Calu3 (cell line): Measurements from ENCODE around the gene CTAGE15. TPM values are rescaled to one million over a fixed set of nuclear protein-coding genes. Genes with fewer than 3 reads are reported as not detected.
"Not testable (repeated sequence)": the region's sequence is repeated elsewhere in the genome, so short reads cannot be mapped to it uniquely, and the experiment has no call there.

ENCODE experiments used
- BruUV-seq: library from RNA; stranded (reverse); fragments of 400-500 nt; replicated peaks from 2 replicates; lab custom pipeline; 2021; lab: Mats Ljungman, UMichigan
- CTCF ChIA-PET: fragments of 300-600 bp; sonication (Branson Sonifier 250); formaldehyde crosslinking; loops from one replicate; lab custom pipeline; 2022; ENCODE audit warnings: antibody characterized with exemption; lab: Charles Lee
- DNase-seq: peaks from one replicate; pipeline ENCODE4 v3.0.0; 2022
- H3K27ac Mint-ChIP-seq: one replicate; pipeline ENCODE4 v1.8.0; 2022; ENCODE audit warnings: mixed read lengths; ENCODE audit not compliant: unreplicated experiment
- H3K27me3 Mint-ChIP-seq: one replicate; pipeline ENCODE4 v1.8.0; 2022; ENCODE audit warnings: mixed read lengths; ENCODE audit not compliant: unreplicated experiment
- H3K36me3 Mint-ChIP-seq: one replicate; pipeline ENCODE4 v1.8.0; 2022; ENCODE audit warnings: mild to moderate bottlenecking, moderate library complexity, mixed read lengths; ENCODE audit not compliant: insufficient read depth, unreplicated experiment
- H3K4me1 Mint-ChIP-seq: one replicate; pipeline ENCODE4 v1.8.0; 2022; ENCODE audit warnings: mild to moderate bottlenecking, low read depth, mixed read lengths; ENCODE audit not compliant: unreplicated experiment
- H3K4me3 Mint-ChIP-seq: one replicate; pipeline ENCODE4 v1.8.0; 2022; ENCODE audit warnings: mild to moderate bottlenecking, low read depth, moderate library complexity, mixed read lengths; ENCODE audit not compliant: unreplicated experiment
- H3K9me3 Mint-ChIP-seq: one replicate; pipeline ENCODE4 v1.8.0; 2022; ENCODE audit warnings: low read depth, mixed read lengths; ENCODE audit not compliant: unreplicated experiment
- intact Hi-C: fragments of 100-400 bp; cut with micrococcal nuclease; formaldehyde crosslinking; loops from one replicate; pipeline ENCODE4 v1.10.0; 2022; ENCODE audit not compliant: unreplicated experiment
- total RNA-seq: library from RNA; stranded (reverse); gene quantifications from 2 replicates; pipeline ENCODE4 v1.2.3, GENCODE V29; 2022

The CTAGE15 gene
- total RNA-seq, 1 experiment from 2014 or later = 3.6 TPM

- BruUV-seq, H3K27ac Mint-ChIP-seq, H3K27me3 Mint-ChIP-seq, CTCF ChIA-PET, intact Hi-C loops, H3K9me3 Mint-ChIP-seq, DNase-seq, H3K4me1 Mint-ChIP-seq, H3K4me3 Mint-ChIP-seq, H3K36me3 Mint-ChIP-seq: not testable (repeated sequence)
Measured at GRCh38 chr7:143566001-143566400, 5.6 kb upstream of the CTAGE15 start.

GRCh38 chr7:143588183-143588582 is 16.6 kb downstream of the CTAGE15 start:
- intact Hi-C loops, H3K4me1 Mint-ChIP-seq, DNase-seq, H3K27me3 Mint-ChIP-seq, H3K36me3 Mint-ChIP-seq, BruUV-seq, H3K4me3 Mint-ChIP-seq, H3K9me3 Mint-ChIP-seq, H3K27ac Mint-ChIP-seq, CTCF ChIA-PET: not testable (repeated sequence)

- H3K27me3 Mint-ChIP-seq, H3K36me3 Mint-ChIP-seq, H3K27ac Mint-ChIP-seq, DNase-seq, H3K4me1 Mint-ChIP-seq, intact Hi-C loops, CTCF ChIA-PET, BruUV-seq, H3K4me3 Mint-ChIP-seq, H3K9me3 Mint-ChIP-seq: not testable (repeated sequence)
Measured at GRCh38 chr7:143589897-143590296, 18.3 kb downstream of the CTAGE15 start.

- H3K27me3 Mint-ChIP-seq, H3K36me3 Mint-ChIP-seq, DNase-seq, H3K4me1 Mint-ChIP-seq, BruUV-seq, H3K4me3 Mint-ChIP-seq, H3K9me3 Mint-ChIP-seq, intact Hi-C loops, CTCF ChIA-PET, H3K27ac Mint-ChIP-seq: not testable (repeated sequence)
Measured at GRCh38 chr7:143598086-143598485, 26.5 kb downstream of the CTAGE15 start.

- not testable (repeated sequence) for H3K4me1 Mint-ChIP-seq
Measured at GRCh38 chr7:143603549-143603948, 31.9 kb downstream of the CTAGE15 start.

GRCh38 chr7:143606088-143606487 is 34.5 kb downstream of the CTAGE15 start:
- DNase-seq, CTCF ChIA-PET, intact Hi-C loops, BruUV-seq, H3K27ac Mint-ChIP-seq, H3K4me3 Mint-ChIP-seq, H3K36me3 Mint-ChIP-seq, H3K27me3 Mint-ChIP-seq, H3K4me1 Mint-ChIP-seq, H3K9me3 Mint-ChIP-seq: not testable (repeated sequence)

More at GRCh38 chr7:143603549-143603948, 31.9 kb downstream of the CTAGE15 start:
- H3K4me3 Mint-ChIP-seq, DNase-seq, H3K27me3 Mint-ChIP-seq, H3K9me3 Mint-ChIP-seq, intact Hi-C loops, H3K36me3 Mint-ChIP-seq, H3K27ac Mint-ChIP-seq, BruUV-seq, CTCF ChIA-PET: not testable (repeated sequence)

GRCh38 chr7:143615545-143615944 is 43.9 kb downstream of the CTAGE15 start:
- H3K9me3 Mint-ChIP-seq, BruUV-seq, DNase-seq, intact Hi-C loops, H3K36me3 Mint-ChIP-seq, H3K27me3 Mint-ChIP-seq, H3K27ac Mint-ChIP-seq, H3K4me1 Mint-ChIP-seq, H3K4me3 Mint-ChIP-seq: not testable (repeated sequence)
- CTCF ChIA-PET = interaction anchor here (0.7 kb wide), 1 partner anchor 350 kb away, joined by 4 read pairs; no protein-coding TSS in a partner anchor

- H3K9me3 Mint-ChIP-seq, CTCF ChIA-PET, intact Hi-C loops, BruUV-seq, H3K36me3 Mint-ChIP-seq, H3K4me3 Mint-ChIP-seq, H3K4me1 Mint-ChIP-seq, H3K27ac Mint-ChIP-seq, DNase-seq, H3K27me3 Mint-ChIP-seq: not testable (repeated sequence)
Measured at GRCh38 chr7:143617204-143617603, 45.6 kb downstream of the CTAGE15 start.

- CTCF ChIA-PET, intact Hi-C loops, H3K27ac Mint-ChIP-seq, H3K4me3 Mint-ChIP-seq, H3K27me3 Mint-ChIP-seq, H3K9me3 Mint-ChIP-seq, BruUV-seq, H3K36me3 Mint-ChIP-seq, H3K4me1 Mint-ChIP-seq: not testable (repeated sequence)
- peak; percentile 70 for DNase-seq
Measured at GRCh38 chr7:143620058-143620457, 48.5 kb downstream of the CTAGE15 start.

- H3K4me3 Mint-ChIP-seq, H3K9me3 Mint-ChIP-seq, H3K4me1 Mint-ChIP-seq, H3K36me3 Mint-ChIP-seq, intact Hi-C loops, H3K27ac Mint-ChIP-seq, BruUV-seq, CTCF ChIA-PET, H3K27me3 Mint-ChIP-seq: not testable (repeated sequence)
- DNase-seq = peak; percentile 56
Measured at GRCh38 chr7:143620646-143621045, 49.0 kb downstream of the CTAGE15 start, which contains the start of gene TCAF2. TCAF2 (plus strand) TSS chr7:143620974.
